ENCODE data around the gene MMP12. TPM values are rescaled to one million over a fixed set of nuclear protein-coding genes. Genes with fewer than 3 reads are reported as not detected.

MMP12 gene
- total RNA-seq, 1 experiment from 2014 or later, result not detected

- Mint-ChIP-seq H3K27me3 (ENCODE audit: unreplicated experiment) (no peaks in the 10 kb centered on the region), H3K4me1 (ENCODE audit: low read depth, unreplicated experiment) (no peaks in the 10 kb centered on the region), H3K27ac (ENCODE audit: unreplicated experiment) (no peak overlapping the region), H3K9me3 (ENCODE audit: low read depth, unreplicated experiment) (no peaks in the 10 kb centered on the region), H3K36me3 (ENCODE audit: insufficient read depth, unreplicated experiment) (no peaks in the 10 kb centered on the region), H3K4me3 (ENCODE audit: low read depth, unreplicated experiment) (no peak overlapping the region)
- TF ChIP-seq CTCF (IDR thresholded peaks at IDR 0.05; ENCODE audit: unreplicated experiment), result no peak
- no TSS peak for BruUV-seq (replicated peaks)
- CTCF ChIA-PET, result no interaction called here
- DNase-seq, result no peak
- intact Hi-C loops (cut with micrococcal nuclease; ENCODE audit: unreplicated experiment), result no loop called here
These were observed 25.6 kb upstream of the MMP12 start for GRCh38 chr11:102900346-102900745.

- Mint-ChIP-seq H3K9me3 (ENCODE audit: low read depth, unreplicated experiment) (no peaks in the 10 kb centered on the region), H3K4me3 (ENCODE audit: low read depth, unreplicated experiment) (no peak overlapping the region), H3K4me1 (ENCODE audit: low read depth, unreplicated experiment) (no peaks in the 10 kb centered on the region), H3K27ac (ENCODE audit: unreplicated experiment) (no peak overlapping the region), H3K27me3 (ENCODE audit: unreplicated experiment) (peaks cover 35% of the 10 kb centered on the region), H3K36me3 (ENCODE audit: insufficient read depth, unreplicated experiment) (no peaks in the 10 kb centered on the region)
- TF ChIP-seq CTCF (IDR thresholded peaks at IDR 0.05; ENCODE audit: unreplicated experiment), result no peak
- DNase-seq, result no peak
- CTCF ChIA-PET, result no interaction called here
- BruUV-seq (replicated peaks), result no TSS peak
- intact Hi-C loops (cut with micrococcal nuclease; ENCODE audit: unreplicated experiment), result no loop called here
These were observed 17.0 kb upstream of the MMP12 start for GRCh38 chr11:102891736-102892135.

GRCh38 chr11:102886999-102887398, 12.2 kb upstream of the MMP12 start:
- H3K27me3 Mint-ChIP-seq (ENCODE audit: unreplicated experiment), result peaks cover 28% of the 10 kb centered on the region
- no peak overlapping the region for H3K27ac Mint-ChIP-seq (ENCODE audit: unreplicated experiment)

GRCh38 chr11:102883141-102883540, 8.4 kb upstream of the MMP12 start:
- H3K9me3 Mint-ChIP-seq (ENCODE audit: low read depth, unreplicated experiment), result no peaks in the 10 kb centered on the region
- no peak for TF ChIP-seq CTCF (IDR thresholded peaks at IDR 0.05; ENCODE audit: unreplicated experiment)
- BruUV-seq (replicated peaks), result no TSS peak
- no peaks in the 10 kb centered on the region for H3K36me3 Mint-ChIP-seq (ENCODE audit: insufficient read depth, unreplicated experiment)
- CTCF ChIA-PET, result no interaction called here
- H3K27ac Mint-ChIP-seq (ENCODE audit: unreplicated experiment), result no peak overlapping the region
- no peaks in the 10 kb centered on the region for H3K27me3 Mint-ChIP-seq (ENCODE audit: unreplicated experiment)
- H3K4me3 Mint-ChIP-seq (ENCODE audit: low read depth, unreplicated experiment), result no peak overlapping the region
- no peak for DNase-seq
- no peaks in the 10 kb centered on the region for H3K4me1 Mint-ChIP-seq (ENCODE audit: low read depth, unreplicated experiment)
- intact Hi-C loops (cut with micrococcal nuclease; ENCODE audit: unreplicated experiment), result no loop called here

More at GRCh38 chr11:102886999-102887398, 12.2 kb upstream of the MMP12 start:
- H3K4me1 Mint-ChIP-seq (ENCODE audit: low read depth, unreplicated experiment), result no peaks in the 10 kb centered on the region
- TF ChIP-seq CTCF (IDR thresholded peaks at IDR 0.05; ENCODE audit: unreplicated experiment), result no peak
- intact Hi-C loops (cut with micrococcal nuclease; ENCODE audit: unreplicated experiment), result no loop called here
- H3K36me3 Mint-ChIP-seq (ENCODE audit: insufficient read depth, unreplicated experiment), result no peaks in the 10 kb centered on the region
- CTCF ChIA-PET, result no interaction called here
- H3K4me3 Mint-ChIP-seq (ENCODE audit: low read depth, unreplicated experiment), result no peak overlapping the region
- H3K9me3 Mint-ChIP-seq (ENCODE audit: low read depth, unreplicated experiment), result no peaks in the 10 kb centered on the region
- DNase-seq, result no peak
- BruUV-seq (replicated peaks), result no TSS peak

Measured in Calu3 (cell line).